ENCODE measurements around the gene NIPAL1.

- TF ChIP-seq CTCF (conservative IDR thresholded peaks at IDR 0.05 in 1 of 2, IDR thresholded peaks at IDR 0.05 in 1 of 2; ENCODE audit: extremely low read depth in 1 of 2, insufficient read depth in 1 of 2, low read depth in 1 of 2, low read length in 2 of 2) = no peak
- no peak for TF ChIP-seq EZH2 (IDR thresholded peaks at IDR 0.05; ENCODE audit: borderline replicate concordance, low read length)
Observed at GRCh38 chr4:48032721-48033120, 16.1 kb downstream of the NIPAL1 start.

Data from mammary epithelial cell (primary cell).